ENCODE measurements around the gene ZNRF2.

GRCh38 chr7:30244340-30244739 lies 40.1 kb upstream of the ZNRF2 start:
- TF ChIP-seq BHLHE40 (IDR thresholded peaks at IDR 0.05; ENCODE audit: low read depth, low read length) = no peak
- TF ChIP-seq POLR2A (IDR thresholded peaks at IDR 0.05; ENCODE audit: low read depth, low read length) = no peak
- no peak for TF ChIP-seq CTCF (conservative IDR thresholded peaks at IDR 0.05; ENCODE audit: low read depth, low read length)
- no peak for TF ChIP-seq MXI1 (IDR thresholded peaks at IDR 0.05; ENCODE audit: borderline replicate concordance, low read depth, low read length)
- no peak for TF ChIP-seq RAD21 (IDR thresholded peaks at IDR 0.05; ENCODE audit: low read length)
- TF ChIP-seq RCOR1 (IDR thresholded peaks at IDR 0.05; ENCODE audit: insufficient replicate concordance, low read length) = no peak

Data from IMR-90 (cell line).